ENCODE results near the gene ASB18. TPM values are rescaled to one million over a fixed set of nuclear protein-coding genes. Genes with fewer than 3 reads are reported as not detected.
A peak's percentile ranks its signal among the peaks of the same experiment; 100 is the strongest.
"Not testable (repeated sequence)": the region's sequence is repeated elsewhere in the genome, so short reads cannot be mapped to it uniquely, and the experiment has no call there.

ASB18 gene
- total RNA-seq, 1 experiment from 2014 or later, result not detected

DNA sequence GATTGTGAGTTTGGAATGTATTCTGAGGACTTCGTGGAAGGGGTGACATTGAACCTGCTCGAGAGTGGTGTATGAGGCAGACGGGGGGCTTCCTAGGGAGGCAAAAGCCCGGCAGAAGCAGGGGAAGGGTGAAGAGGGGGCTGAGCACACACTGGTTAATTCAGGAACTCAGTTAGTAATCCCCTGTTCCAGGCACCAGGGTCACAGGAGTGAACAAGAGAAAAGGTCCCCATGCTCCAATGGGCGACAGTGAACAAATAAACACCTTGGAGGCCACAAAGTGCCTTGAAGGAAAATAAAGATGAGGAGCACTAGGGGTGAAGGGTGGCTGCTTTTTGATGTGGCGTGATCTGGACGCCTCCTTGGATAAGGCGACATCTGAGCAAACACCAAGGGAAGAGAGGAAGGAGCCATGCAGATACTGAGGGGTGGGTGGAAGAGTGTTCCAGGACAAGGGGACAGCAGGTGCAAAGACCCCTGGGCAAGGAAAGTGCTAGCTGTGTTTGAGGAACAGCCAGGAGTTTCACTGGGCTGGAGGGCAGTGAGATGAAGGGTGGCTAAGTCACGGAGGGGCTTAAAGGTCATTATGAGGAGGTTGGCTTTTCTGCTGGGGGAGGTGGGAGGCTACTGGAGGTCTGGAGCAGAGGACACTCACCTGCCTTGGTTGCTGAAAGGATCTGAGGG is 26.7 kb upstream of the ASB18 start:
- DNase-seq (ENCODE audit: low read depth, low spot score), result no peak
- in situ Hi-C loops (cut with HindIII; ENCODE audit: low pct_unique_long_range_greater_than_20kb, low sequenced_read_pairs), result no loop called here

DNA sequence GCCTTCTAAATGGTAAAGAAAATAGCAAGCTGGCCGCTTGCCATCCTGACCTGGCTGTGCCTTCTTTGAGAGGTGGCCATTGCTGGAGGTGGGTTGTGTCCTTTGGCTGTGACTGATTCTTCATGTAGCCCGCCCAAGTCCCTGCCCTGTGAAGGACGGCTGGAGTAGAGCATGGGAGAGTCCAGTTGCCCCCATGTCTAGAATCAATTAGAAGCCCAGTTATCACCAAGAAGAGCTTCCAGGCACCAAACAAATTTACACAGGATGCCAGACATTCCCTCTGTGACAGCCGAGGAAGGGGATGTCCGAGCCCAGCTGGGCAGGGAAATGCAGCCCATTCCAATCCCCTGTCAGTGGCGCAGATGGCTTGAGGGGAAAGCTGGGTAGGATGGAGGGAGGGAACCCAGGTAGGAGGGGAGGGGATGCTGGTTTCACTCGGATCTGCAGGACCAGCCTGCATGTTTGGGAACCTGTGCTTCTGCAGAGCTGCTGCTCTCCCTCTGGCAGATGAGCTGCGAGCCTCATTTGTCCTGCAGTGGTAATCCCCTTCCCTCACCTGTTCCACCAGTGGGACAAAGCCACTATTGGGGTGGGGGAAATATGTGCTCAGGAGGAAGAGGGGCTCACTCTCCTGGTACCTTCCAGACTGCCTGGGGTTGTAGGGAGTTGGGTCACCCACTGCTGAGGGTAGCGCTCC is 25.7 kb upstream of the ASB18 start:
- no peak for DNase-seq (ENCODE audit: low read depth, low spot score)
- in situ Hi-C loops (cut with HindIII; ENCODE audit: low pct_unique_long_range_greater_than_20kb, low sequenced_read_pairs), result no loop called here

DNA sequence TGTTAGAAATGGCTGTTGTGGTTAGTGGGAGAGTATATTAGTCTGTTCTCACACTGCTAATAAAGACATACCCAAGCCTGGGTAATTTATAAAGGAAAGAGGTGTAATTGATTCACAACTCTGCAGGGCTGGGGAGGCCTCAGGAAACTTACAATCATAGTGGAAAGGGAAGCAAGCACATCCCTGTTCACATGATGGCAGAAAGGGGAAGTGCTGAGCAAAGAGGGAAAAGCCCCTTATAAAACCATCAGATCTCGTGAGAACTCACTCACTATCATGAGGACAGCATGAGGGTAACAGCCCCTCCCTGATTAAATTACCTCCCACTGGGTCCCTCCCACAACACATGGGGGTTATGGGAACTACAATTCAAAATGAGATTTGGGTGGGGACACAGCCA is 24.2 kb upstream of the ASB18 start:
- in situ Hi-C loops (cut with HindIII; ENCODE audit: low pct_unique_long_range_greater_than_20kb, low sequenced_read_pairs), result not testable (repeated sequence)

DNA sequence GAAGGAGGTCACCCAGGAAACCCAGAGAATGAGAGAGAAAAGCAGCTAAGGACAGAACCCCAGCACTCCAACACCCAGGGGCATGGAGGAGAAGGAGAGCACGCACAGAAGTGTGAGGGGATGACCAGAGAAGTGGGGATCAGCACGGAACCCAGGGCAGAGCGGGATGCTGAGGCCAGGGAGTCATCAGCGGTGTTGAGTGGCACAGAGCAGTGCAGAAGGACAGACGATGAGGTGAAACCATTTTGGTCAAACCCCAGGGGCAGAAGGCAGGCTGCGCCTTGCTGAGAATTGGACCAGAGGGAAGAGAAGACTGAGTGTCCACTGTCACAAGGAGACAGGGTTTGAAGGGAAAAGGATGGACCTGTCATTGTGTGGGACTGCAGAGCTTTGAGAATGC is 23.4 kb upstream of the ASB18 start:
- in situ Hi-C loops (cut with HindIII; ENCODE audit: low pct_unique_long_range_greater_than_20kb, low sequenced_read_pairs), result no loop called here
- DNase-seq (ENCODE audit: low read depth, low spot score), result no peak

More for the DNA sequence above, 24.2 kb upstream of the ASB18 start:
- not testable (repeated sequence) for DNase-seq (ENCODE audit: low read depth, low spot score)

DNA sequence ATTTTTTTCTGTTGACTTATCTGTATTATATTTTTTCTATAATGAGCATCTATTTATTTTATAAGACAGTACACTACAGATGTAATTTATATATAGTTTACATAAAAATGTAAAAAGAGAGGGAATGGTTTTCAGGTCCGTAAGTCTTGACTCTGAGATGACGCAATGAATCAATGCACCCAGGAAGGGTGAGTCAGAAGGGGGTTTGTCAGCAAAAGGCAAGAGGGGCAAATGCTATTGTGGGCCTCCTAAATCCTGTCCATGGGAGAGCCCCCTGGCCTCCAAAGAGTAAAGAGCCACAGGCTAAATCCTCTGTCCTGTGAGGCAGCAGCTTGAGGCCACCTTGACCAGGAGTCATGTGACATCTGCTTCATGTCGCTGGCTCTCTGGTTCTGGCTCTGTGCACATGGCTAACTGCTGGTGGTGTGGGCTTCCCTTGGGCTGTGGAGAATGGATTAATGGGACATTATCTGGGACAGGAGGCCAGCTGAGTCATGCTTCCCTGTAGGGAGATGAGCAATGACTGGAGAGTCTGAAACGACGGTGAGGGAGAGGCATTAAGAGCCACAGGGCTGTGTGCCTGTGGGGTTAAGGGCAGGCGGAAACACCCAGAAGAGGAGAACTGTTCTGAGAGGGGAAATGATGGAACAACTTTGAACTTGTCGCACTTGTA is 22.8 kb upstream of the ASB18 start:
- in situ Hi-C loops (cut with HindIII; ENCODE audit: low pct_unique_long_range_greater_than_20kb, low sequenced_read_pairs), result no loop called here
- DNase-seq (ENCODE audit: low read depth, low spot score), result peak; percentile 2

DNA sequence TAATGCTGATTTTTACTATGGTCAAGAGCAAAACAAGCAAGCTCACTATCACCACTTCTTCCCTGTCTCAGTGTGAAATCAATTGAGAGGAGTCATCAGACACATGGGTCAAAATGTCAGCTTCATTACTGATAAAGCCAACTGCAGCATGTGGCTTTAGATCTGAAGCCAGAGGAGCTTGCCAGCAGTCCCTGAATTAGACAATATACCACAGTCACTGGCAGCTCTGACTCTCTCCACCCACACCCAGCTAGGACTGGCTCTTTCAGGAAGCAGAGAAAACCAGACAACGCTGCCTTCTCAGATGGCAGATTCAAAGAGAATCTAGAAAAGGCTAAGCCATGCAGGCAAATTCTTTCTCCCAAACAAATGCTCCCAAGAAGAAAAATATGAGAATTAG is 20.0 kb upstream of the ASB18 start:
- no peak for DNase-seq (ENCODE audit: low read depth, low spot score)
- in situ Hi-C loops (cut with HindIII; ENCODE audit: low pct_unique_long_range_greater_than_20kb, low sequenced_read_pairs), result no loop called here

DNA sequence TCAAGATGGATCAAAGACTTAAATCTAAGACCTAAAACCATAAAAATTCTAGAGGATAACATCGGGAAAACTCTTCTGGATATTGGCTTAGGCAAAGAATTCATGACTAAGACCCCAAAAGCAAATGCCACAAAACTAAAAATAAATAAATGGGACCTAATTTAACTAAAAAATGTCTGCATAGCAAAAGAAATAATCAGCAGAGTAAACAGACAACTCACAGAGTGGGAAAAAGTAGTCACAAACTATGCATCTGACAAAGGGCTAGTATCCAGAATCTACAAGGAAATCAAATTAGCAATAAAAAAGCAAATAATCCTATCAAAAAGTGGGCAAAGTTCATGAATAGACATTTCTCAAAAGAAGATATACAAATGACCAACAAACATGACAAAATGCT is 18.2 kb upstream of the ASB18 start:
- no peak for DNase-seq (ENCODE audit: low read depth, low spot score)
- in situ Hi-C loops (cut with HindIII; ENCODE audit: low pct_unique_long_range_greater_than_20kb, low sequenced_read_pairs), result no loop called here

DNA sequence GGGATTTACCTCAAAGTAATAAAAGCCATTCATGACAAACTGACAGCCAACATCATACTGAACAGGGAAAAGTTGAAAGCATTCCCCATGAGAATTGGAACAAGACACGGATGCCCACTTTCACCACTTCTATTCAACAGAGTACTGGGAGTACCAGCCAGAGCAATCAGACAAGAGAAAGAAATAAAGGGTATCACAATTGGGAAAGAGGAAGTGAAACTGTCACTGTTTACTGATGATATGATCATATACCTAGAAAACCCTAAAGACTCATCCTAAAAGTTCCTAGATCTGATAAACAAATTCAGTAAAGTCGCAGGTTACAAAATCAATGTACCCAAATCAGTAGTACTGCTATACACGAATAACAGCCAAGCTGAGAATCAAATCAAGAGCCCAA is 17.2 kb upstream of the ASB18 start:
- DNase-seq (ENCODE audit: low read depth, low spot score), result no peak
- in situ Hi-C loops (cut with HindIII; ENCODE audit: low pct_unique_long_range_greater_than_20kb, low sequenced_read_pairs), result no loop called here

DNA sequence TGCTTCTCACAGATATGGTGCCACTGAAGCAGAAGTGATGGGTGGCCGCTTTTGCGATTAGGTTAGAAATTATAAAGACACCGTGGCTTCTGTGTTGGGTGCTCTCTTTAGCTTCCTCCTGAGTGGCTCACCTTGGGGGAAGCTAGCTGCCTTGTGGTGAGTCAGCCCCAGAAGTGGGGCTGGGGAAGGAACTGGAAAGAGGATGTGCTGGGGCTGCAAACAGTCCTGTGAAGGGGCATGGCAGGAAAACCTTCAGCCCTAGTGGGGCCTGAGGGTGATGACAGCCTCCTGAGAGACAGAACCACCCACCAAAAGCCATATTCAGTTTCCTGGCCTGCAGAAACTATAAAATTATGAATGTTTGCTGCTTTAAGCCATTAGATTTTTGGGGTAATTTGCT is 8.9 kb upstream of the ASB18 start:
- DNase-seq (ENCODE audit: low read depth, low spot score), result no peak
- in situ Hi-C loops (cut with HindIII; ENCODE audit: low pct_unique_long_range_greater_than_20kb, low sequenced_read_pairs), result no loop called here

DNA sequence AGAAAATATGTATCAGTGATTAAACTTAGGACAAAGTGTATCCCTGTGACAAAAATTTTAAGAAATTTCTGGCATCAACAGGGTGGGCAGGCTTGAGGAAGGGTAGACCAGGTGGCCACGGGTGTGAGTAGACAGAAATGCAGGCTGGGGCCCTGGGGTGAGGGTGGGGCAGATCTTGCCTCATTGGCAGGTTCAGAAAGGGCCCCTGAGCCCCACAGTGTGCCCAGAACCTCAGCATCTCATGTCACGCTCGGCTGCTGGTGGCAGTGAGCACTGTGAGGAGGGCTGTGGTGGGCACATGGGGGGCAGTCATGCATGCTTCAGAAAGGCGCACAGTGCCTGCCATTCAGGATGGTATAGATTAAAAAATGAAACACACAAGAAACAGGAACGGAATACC is 7.6 kb upstream of the ASB18 start:
- no peak for DNase-seq (ENCODE audit: low read depth, low spot score)
- in situ Hi-C loops (cut with HindIII; ENCODE audit: low pct_unique_long_range_greater_than_20kb, low sequenced_read_pairs), result no loop called here

DNA sequence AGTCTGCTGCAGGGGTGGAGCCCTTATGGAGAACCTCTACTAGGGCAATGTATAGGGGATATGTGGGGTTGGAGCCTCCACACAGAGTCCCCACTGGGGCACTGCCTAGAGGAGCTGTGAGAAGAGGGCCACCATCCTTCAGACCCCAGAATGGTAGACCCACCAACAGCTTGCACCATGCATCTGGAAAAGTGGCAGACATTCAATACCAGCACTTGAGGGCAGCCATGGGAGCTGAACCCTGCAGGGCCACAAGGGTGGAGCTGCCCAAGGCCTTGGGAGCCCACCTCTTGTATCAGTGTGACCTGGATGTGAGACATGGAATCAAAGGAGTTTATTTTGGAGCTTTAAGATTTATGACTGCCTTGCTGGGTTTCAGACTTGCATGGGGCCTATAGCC is 5.7 kb upstream of the ASB18 start:
- in situ Hi-C loops (cut with HindIII; ENCODE audit: low pct_unique_long_range_greater_than_20kb, low sequenced_read_pairs); DNase-seq (ENCODE audit: low read depth, low spot score): not testable (repeated sequence)

DNA sequence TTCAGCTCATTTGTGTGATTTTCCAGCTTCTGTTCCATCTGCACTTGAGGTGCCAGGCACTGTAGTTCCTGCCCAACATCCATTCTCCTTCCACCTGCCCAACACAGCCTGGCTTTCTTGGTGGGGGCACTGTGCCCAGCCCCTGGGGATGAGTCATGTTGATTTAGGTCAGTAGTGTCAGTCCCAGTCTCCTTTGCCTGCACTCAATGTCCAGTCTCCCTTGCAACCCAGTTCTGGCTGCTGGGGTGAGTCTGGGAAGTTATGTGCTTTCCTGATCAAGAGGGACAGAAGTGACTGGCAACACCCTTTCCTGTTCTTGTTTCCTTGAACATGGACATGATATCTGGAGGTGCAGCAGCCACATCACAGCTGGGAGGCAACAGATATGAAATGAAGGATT is 1.5 kb upstream of the ASB18 start:
- in situ Hi-C loops (cut with HindIII; ENCODE audit: low pct_unique_long_range_greater_than_20kb, low sequenced_read_pairs), result no loop called here
- DNase-seq (ENCODE audit: low read depth, low spot score), result no peak

DNA sequence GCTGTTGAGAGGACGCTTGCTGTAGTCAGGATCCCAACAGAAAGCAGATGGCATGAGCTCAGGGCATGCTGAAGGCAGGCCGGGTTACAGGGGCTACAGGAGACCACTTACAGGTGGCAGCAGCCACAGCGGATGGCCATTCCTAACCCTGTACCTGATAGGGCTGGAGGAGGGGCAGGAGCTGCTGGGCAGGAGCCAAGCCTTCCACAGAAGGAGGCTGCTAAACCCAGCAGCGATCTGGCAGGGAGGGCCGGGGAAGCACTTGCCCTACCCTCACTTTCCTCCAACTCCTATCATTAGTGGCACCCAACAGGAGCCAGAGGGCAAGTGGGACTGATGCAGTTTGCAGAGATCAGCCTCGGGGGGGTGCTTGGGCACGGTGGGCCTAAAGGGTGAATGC is 2.0 kb downstream of the ASB18 start:
- in situ Hi-C loops (cut with HindIII; ENCODE audit: low pct_unique_long_range_greater_than_20kb, low sequenced_read_pairs), result no loop called here
- no peak for DNase-seq (ENCODE audit: low read depth, low spot score)

DNA sequence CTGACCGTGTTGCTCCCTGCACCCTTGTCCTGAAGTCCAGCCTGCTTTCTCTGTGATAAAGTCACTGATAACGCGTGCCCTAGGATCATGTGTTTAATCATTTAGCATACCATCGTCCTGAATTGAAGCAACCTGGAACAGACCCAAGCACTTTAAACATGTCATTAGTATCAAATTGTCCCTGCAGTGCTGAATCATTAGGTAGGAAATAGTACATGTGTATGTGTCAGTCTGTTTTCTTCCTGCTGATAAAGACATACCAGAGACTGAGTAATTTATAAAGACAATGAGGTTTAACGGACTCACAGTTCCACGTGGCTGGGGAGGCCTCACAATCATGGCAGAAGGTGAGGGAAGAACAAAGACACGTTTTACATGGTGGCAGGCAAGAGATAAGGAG is 2.8 kb downstream of the ASB18 start:
- DNase-seq (ENCODE audit: low read depth, low spot score), result no peak
- in situ Hi-C loops (cut with HindIII; ENCODE audit: low pct_unique_long_range_greater_than_20kb, low sequenced_read_pairs), result no loop called here

DNA sequence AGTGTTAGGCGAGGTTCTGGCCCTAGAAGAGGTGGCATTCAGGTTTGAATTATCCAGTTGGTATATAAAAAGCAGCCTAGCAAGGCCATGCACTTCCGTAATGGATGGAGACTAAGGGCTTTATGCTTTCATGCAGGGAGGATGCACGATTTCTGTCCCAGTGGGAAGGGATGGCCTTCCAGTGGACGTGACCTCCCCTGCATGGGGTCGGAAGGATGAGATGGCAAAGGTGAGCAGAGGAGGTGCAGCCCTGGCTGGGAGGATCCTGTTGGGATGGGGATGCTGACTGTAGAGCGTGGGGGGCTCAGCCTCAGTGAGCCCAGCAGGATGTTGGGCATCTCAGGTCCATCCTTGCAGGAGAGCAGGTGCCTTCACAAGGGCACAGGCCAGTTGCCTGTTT is 4.8 kb downstream of the ASB18 start:
- in situ Hi-C loops (cut with HindIII; ENCODE audit: low pct_unique_long_range_greater_than_20kb, low sequenced_read_pairs), result no loop called here

DNA sequence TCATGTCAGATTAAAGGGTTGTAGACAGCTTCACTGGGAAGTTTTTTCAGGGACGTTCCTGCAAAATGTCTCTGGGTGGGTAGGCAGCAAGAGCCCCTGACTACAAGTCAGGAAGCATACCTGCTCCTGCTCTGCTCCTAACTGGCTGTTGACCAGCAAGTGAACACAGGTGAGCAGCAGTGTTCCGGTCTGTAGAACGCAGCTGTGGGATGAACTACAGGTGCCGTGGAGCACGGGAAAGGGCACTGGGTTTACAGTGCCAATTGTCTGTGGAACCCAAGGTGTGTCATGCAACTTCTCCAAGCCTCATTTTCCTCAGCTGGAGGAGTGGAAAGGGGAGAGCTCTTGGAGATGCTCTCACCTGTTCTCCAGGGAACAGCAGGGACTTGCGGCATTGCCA is 6.6 kb downstream of the ASB18 start:
- no peak for DNase-seq (ENCODE audit: low read depth, low spot score)
- in situ Hi-C loops (cut with HindIII; ENCODE audit: low pct_unique_long_range_greater_than_20kb, low sequenced_read_pairs), result no loop called here

More for the DNA sequence above, 4.8 kb downstream of the ASB18 start:
- DNase-seq (ENCODE audit: low read depth, low spot score), result no peak

DNA sequence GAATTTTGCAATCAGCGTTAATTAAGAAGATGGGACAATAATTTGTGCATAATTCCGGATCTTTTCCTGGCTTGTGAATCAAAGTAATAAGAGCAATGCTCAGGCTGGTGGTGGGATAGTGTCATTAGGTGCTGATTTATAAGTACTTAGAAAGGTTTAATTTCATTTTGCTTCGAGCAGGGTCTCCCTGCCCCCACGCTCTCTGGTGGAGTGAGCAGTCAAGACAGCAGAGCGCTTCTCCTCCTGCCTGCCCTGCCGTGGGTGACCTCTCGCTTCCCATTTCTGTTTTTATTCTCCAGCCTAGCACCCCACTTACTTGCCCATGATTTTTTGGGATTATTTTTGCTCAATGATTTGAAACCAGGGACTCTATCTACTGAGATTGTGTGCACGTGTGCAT is 7.1 kb downstream of the ASB18 start:
- in situ Hi-C loops (cut with HindIII; ENCODE audit: low pct_unique_long_range_greater_than_20kb, low sequenced_read_pairs), result no loop called here
- DNase-seq (ENCODE audit: low read depth, low spot score), result no peak

DNA sequence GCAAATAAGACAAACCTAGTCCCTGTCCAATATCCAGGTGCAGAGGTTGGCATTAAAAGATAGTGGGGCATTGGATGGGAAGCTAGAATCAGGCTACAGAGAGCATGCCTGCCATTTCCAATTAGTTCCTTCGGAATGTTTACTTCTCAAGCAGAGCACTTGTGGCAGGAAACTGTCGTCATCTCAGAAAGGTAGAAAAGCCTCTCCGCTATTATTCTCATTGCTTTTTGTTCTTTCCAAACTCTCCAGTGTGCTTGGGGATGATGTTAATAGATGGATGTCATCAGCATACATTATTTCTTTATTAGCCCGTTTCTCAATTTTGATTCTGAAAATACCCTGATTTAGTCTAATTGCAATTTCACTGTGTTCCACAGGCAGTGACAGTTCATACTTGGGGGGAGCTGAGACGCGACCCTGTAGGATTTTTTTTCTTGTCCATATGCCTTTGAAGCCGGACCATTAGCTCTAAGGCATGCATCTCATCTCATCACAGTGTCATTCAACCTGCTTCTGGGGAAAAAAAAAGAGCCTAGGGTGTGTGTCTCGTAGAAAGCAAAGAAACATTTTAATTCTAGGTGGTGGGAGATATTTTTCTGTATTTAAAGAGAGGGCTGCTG is 7.7 kb downstream of the ASB18 start:
- no peak for DNase-seq (ENCODE audit: low read depth, low spot score)
- in situ Hi-C loops (cut with HindIII; ENCODE audit: low pct_unique_long_range_greater_than_20kb, low sequenced_read_pairs), result no loop called here
